HEK293 (cell line): ENCODE data around the gene RCN2.

Source experiments
- SP7 ChIP-seq: fragments of 450-650 bp; formaldehyde crosslinking; IDR thresholded peaks from 2 replicates; pipeline ENCODE4 v1.5.1; 2016; ENCODE audit warnings: missing biosample characterization, missing genetic modification characterization
- TCF7L2 ChIP-seq: IDR thresholded peaks from 2 replicates; pipeline ENCODE4 v1.6.1; 2011; ENCODE audit warnings: low read depth, mild to moderate bottlenecking, inconsistent platforms, low read length, moderate library complexity, borderline replicate concordance
- ZNF302 ChIP-seq: fragments of 450-650 bp; formaldehyde crosslinking; IDR thresholded peaks from 2 replicates; pipeline ENCODE4 v1.5.1; 2016; ENCODE audit warnings: missing biosample characterization, missing genetic modification characterization, low read depth
- ZNF398 ChIP-seq: fragments of 450-650 bp; formaldehyde crosslinking; IDR thresholded peaks from 2 replicates; pipeline ENCODE4 v1.5.1; 2017; ENCODE audit warnings: missing biosample characterization, missing genetic modification characterization

GRCh38 chr15:76996076-76996525 lies 64.6 kb downstream of the RCN2 start:
- TF ChIP-seq SP7 = no peak
- TF ChIP-seq ZNF302 (tag by site-specific recombination) = no peak
- no peak for TF ChIP-seq ZNF398 (tag by site-specific recombination)
- TF ChIP-seq TCF7L2 = no peak
